ENCODE measurements around the gene CD6. TPM values are rescaled to one million over a fixed set of nuclear protein-coding genes. Genes with fewer than 3 reads are reported as not detected.

Gene CD6
- total and polyA plus RNA-seq, 2 donors (not counting 3 experiments of a cell fraction or from before 2014, with no cell fraction given): not detected

GRCh38 chr11:61037441-61038093 lies 66.1 kb downstream of the CD6 start:
- FAIRE-seq (no peak), DNase-seq (ENCODE audit: low read depth, low spot score) (no peak)
- Histone ChIP-seq H4K20me1 (replicated peaks; ENCODE audit: control insufficient read depth, extremely low read depth, insufficient read depth, low read length) (no peaks in the 10 kb centered on the region), H3K27me3 (ENCODE audit: control insufficient read depth in 2 of 2, insufficient read depth in 2 of 2, low read length in 2 of 2) (no peaks in the 10 kb centered on the region), H3K4me3 (replicated peaks in 1 of 3; ENCODE audit: insufficient read depth in 1 of 3, low read depth in 1 of 3, low read length in 3 of 3) (no peak overlapping the region), H3K4me1 (ENCODE audit: control insufficient read depth, extremely low read depth, insufficient read depth, low read length) (no peaks in the 10 kb centered on the region), H3K79me2 (ENCODE audit: control insufficient read depth, insufficient read depth, low read length) (no peaks in the 10 kb centered on the region), H3K9ac (replicated peaks; ENCODE audit: extremely low read depth, insufficient read depth, low read length) (no peak overlapping the region), H3K27ac (ENCODE audit: insufficient read depth, low read depth, low read length) (no peak overlapping the region), H3K36me3 (ENCODE audit: control insufficient read depth in 2 of 2, extremely low read depth in 1 of 2, insufficient read depth in 2 of 2, low read length in 2 of 2) (no peaks in the 10 kb centered on the region), H3K4me2 (ENCODE audit: insufficient read depth, low read length) (no peak overlapping the region), H3K9me1 (replicated peaks; ENCODE audit: control insufficient read depth, extremely low read depth, insufficient read depth, low read length) (no peaks in the 10 kb centered on the region), H3K9me3 (replicated peaks; ENCODE audit: control insufficient read depth, insufficient read depth, low read length) (no peaks in the 10 kb centered on the region), H2AFZ (ENCODE audit: low read depth, low read length) (no peak overlapping the region)
- no TSS peak for BruUV-seq (replicated peaks)
- CTCF ChIA-PET: no interaction called here
- dilution Hi-C loops (cut with MboI; ENCODE audit: extremely low pct_ligation_motif_present, low sequenced_read_pairs) (no loop called here), intact Hi-C loops (cut with micrococcal nuclease) (no loop called here)
- TF ChIP-seq EZH2 (IDR thresholded peaks at IDR 0.05; ENCODE audit: borderline replicate concordance, low read depth, low read length, severe bottlenecking) (no peak), MAX (IDR thresholded peaks at IDR 0.05; ENCODE audit: insufficient read depth, insufficient read length) (no peak), CTCF (IDR thresholded peaks at IDR 0.05; ENCODE audit: extremely low read depth in 1 of 2, insufficient read depth in 1 of 2, low read depth in 1 of 2, low read length in 2 of 2) (no peak), POLR2A (IDR thresholded peaks at IDR 0.05; ENCODE audit: low read depth, low read length) (no peak), POLR2AphosphoS5 (IDR thresholded peaks at IDR 0.05; ENCODE audit: insufficient read depth, low read depth, low read length) (no peak), MYC (IDR thresholded peaks at IDR 0.05; ENCODE audit: low read depth, low read length) (no peak), GATA2 (IDR thresholded peaks at IDR 0.05; ENCODE audit: insufficient read depth, insufficient read length, low read depth, low read length) (no peak)
- POLR2A ChIA-PET: no interaction called here
